Fibroblast of skin of right quadriceps (primary cell): ENCODE data around the gene HDAC10.

Experiments
- DNase-seq: peaks from one replicate; pipeline ENCODE4 v3.0.0-alpha.2; 2013

HDAC10 gene

DNA sequence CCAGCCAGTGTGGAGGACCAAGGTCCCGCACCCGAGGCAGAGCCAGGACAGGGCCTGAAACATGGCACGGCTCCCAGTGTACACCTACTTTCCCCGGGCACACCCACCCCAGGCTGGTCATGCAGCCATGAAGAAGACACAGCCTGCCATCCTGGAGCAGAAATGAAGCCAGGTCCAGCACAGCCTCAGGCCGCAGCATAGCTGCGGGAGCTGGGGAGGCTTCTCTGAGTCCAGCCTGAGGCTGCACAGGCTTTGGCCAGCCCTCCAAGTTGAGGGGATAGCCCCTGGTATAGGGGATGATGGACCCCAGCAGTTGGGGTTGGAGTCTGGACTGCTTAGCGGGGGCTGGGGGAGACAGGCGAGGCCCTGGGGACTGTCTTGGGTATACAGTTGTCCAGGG, 2.9 kb upstream of the HDAC10 start:
- DNase-seq = no peak

DNA sequence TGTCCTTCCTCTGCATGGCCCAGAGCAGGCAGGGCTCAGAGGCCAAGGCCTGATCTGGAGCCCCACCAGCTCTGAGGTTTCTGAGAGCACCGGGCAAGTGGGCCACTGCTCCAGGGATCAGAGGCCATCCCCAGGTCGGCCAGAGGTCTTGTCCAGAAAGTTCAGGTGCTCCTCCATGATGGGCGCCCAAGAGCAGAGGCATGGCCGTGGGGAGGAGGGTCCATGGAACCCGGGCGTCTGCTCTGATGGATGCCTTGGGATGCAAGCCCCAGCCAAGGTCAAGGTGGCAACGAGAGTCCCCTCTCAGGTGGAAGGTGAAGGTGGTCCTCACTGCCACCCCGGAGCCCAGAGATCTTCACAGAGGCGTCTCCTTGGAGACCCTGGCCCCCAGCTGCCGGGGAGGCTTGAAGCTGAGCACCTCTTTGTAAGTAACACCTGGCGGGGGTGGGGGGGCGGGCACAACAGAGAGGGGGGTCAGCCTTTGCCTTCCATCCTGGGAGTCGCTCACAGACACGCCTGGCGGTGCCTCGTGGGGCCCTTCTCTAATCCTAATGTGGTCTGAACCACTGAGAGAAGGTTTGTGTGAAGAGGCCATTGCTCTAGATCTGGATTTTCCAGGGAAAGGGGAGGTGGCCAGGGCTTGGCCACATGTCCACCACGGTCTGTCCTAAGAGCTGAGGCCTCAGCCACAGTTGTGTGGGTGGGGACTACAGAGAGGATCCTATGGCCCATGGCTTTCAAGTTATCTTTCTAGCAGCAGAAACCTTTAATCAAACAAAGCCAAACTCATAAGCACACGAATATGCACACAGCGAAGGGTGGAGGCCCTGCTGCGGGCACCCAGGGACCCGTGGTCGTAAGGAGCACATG, 2.2 kb upstream of the HDAC10 start:
- DNase-seq = no peak

DNA sequence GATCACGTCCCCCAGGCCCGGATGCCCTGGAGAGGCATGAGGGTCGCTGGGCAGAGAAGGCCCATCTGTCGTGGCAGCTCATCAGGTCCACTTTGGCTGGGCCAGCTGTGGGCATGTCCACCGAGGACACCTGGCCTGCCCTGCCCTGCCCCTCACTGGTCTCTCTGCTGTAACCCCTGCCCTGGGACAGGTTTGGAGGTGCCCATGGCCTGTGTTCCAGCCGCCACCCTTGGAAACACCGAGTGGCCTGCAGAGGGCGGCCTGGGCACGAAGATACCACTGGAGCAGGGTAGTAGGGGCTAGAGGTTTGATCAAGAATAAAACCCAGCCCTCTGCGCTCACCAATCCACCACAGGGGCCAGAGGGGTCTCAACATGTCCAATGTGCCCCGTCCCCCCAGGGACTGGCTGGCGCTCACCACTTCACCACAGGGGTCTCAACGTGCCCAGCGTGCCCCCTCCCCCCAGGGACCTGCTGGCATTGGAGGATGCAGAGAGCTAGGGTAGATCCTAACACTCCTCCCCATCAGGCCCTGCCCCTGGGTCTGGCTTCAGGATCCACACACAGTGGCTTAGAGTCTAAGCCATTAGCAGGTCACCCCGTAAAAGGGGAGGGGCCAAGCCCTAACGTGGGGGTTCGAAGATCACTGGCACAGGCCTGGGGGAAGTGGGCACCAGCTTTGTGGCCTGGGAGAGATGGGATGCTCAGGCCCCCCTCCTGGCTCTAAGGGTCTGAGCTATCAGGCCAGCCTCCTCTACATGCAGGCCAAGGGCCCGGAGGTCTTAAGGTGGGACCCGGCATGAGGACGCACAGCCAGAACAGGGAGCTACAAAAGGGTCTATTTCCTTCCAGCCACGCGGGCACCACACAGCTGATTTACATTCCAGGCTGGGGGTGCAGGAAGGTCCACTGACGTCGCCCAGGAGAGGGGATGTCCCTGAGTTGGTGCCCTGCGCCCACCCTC, 1.3 kb upstream of the HDAC10 start:
- peak; percentile 60 for DNase-seq

DNA sequence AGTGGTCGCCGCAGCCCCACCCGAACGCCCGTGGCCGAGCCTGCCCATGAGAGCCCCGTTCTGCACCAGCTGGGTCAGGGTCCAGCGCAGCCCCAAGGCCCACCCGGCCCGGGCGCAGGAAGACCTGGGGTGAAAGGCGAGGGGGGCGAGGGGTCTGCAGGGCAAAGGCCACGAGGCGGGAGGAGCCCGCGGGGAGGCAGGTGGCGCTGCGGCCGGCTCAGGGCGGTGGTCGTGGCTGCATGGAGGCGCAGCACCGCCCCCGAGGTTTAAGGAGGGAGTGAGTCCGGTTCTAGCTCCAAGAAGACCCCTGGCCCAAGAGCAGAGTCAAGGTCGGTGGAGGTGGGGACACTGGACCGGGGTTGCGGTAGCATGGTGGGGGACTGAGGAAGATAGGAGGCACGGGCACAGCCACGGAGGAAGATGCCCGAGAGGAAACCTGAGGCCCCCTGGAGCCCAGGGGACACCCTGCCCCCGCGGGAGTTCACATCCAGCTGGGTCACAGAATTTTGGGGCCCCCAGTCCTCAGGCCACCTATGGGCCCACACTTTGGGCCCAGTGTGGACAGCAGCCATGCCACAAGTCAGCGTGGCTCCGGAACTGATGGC, 514 bp upstream of the HDAC10 start:
- DNase-seq = no peak

DNA sequence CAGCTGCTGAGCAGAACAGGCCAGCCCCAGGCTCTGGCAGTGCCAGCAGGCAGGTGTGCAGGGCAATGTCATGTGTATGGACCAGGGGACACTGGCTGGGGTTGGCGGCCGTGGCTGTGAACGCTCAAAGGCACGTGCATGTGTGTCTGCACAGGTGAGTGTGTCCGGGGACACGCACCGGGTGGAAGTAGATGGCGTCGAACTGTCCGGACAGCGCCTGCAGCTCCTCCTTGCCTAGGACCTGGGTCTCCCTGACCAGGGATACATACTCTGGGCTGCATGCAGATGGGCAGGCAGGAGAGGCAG, 863 bp downstream of the HDAC10 start:
- DNase-seq = no peak

DNA sequence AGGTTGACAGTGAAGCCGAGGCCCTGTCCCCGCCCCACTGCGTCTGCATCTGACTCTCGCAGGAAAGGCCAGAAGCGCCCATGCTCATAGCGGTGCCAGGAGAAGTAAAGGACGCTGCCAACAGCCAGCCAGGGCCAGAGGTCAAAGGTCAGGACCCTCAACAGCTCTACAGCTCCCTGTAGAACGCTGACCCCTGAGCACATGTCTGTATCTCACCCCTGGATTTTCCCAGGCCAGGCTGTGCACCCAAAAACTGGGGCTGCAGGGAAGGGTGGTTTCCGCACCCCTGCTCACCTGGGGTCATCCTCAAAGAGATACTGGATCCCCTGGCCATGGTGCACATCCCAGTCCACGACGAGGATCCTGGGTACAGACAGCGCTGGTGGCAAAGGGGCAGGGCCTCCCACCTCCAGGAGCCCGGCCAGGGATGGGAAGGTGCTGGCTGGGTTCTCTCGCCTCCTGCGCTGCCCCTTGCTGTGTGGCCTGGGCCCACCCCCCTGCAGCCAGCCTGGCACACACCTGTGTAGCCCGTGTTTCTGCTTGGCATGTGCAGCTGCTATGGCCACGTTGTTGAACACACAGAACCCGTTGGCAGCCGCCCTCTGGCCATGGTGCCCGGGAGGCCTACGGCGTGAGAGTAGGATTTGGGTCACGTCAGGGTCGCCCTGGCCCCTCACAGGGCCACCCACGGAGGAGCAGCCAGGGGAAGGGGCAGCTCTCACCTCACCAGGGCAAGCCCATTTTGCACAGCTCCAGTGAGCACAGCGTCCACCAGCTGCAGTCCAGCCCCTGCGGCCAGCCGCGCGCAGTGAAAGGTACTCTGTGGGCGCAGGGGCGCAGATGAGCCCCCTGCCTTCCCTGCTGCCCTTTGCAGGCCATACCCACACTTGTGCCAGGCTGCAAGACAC, 1.5 kb downstream of the HDAC10 start:
- no peak for DNase-seq

DNA sequence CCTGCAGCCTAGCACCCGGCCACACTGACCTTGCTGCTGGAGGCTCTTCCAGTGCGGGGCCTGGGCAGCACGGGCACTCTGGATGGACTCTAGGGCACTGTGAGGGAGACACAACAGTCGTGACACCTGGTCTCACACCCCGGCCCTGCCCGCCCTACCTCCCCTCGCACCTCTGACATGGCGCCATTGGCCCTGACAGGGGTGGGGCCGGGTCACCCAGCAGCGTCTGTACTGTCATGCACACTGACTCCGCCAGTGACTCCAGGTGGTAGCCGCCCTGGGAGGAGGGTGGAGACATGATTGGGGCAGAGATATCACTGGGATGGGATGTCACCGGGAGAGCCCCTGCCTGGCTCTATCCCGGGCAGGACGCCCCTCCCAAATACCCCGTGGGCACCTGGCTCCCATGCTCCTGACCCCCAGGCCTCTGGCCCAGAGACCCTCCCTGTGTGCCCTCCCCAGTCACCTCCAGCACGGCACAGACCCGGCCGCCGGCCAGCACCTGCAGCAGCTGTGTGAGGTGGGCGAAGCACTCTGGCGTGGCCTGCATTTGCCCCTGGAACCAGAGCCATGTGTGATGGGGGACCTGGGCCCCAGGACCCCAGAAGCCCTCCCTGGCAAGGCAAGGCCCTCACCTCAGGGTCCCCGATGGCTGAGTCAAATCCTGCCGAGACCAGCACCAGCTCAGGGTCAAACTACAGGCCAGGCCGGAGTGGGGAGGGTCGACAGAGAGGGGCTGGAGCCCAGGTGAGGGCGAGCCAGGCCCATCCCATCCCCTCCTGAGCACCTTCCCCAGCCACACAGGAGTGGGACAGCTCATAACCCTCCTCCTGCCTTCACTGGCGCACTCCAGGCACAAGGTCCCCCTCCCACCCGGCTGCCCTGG, 2.6 kb downstream of the HDAC10 start:
- no peak for DNase-seq

DNA sequence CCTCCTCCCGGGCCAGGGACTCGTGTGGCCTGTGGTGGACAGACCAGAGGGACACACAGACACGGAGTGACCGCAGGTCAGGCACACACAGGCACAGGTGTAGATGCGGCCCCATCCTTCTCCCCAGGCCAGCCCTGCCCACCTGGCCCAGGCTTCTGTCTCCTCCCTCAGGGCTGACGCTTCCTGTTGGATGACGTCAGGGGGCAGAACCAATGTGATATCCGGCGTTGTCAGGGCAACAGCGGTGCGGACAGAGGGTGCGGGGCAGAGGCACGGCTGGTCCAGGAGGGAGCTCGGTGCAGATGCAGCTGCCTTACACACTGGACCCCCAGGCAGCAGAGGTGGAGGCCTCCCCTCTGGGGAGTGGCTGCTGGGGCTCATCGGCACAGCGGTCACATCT, 3.3 kb downstream of the HDAC10 start:
- peak; percentile 57 for DNase-seq

DNA sequence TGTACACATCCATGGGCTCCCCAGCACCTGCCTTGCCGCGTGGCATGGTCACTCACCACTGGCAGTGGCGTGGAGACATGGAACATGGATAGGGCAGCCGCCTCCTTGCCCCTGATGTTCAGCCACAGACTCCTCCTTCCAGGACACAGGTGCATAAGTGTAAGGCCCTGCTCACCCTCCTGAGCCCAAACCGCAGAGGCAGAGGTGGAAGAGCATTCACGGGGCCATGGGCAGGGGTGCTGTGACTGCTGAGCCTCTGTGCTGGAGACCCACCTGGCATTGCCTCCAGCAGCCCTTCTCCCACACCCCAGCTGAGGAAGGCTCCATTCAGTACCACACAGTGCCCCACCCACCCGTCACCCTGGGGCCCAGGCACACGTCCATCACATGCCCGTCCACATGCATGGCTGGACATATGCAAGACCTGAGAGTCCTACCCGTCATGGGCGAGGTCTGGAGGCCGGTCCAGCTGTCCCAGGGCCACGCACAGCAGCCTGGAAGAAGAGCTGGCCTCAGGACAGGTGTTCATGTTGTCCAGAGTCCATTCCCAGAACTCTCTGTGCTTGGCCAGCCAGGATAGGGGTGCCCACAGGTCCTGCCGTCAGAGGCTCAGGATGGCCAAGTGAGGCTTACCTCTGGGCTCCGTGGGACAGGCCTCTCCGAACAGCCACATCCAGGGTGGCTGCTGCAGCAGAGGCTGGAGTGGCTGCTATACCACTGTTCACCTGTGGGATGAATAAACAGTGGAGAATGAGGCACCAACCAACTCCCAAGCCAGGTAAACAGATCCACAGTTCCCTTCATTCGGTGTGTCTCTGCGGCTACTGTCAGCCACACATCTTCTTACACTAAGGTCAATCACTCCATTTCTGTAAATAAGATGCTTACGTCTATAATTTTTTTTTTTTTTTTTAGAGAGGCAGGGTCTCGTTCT, 4.6 kb downstream of the HDAC10 start:
- DNase-seq = no peak

DNA sequence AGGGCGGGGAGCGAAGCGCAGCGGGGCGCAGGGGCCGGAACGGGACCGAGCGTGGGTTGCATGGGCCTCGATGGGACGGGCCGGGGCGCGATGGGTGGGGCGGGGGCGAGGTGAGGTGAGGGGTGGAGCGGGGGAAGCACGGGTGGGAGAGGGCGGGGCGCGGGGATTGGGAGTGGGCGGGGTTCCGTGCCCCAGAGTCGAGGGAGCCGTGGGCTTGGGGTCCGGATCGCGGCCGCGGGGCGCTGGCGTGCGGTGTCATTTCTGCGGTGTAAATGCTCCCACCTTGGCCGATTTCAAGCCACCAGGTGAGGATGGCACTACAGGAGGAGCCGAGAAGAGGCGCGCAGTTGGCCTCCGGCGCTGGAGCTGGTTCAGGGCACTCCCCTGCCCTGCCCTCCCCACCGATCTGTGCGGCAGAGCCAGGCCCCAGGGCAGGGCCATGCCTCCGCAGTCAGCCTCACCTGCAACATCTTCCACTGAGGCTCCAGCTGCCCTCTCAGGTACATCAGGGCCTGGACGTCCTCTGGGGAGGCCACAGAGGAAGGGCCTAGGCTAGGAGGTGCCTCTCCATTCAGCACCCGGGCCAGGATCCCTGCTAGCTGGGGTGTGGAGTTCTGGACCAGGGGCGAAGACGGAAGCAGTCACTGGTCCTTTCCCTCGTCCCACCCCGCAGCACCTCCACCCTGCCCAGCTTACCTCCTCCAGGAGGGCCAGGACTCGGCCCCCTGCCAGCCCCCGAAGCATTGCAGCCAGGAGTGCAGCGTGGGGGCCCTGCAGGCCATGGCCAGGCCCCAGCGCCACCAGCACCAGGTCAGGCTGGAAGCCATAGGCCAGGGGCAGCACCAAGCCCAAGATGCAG, 5.6 kb downstream of the HDAC10 start:
- DNase-seq = no peak

DNA sequence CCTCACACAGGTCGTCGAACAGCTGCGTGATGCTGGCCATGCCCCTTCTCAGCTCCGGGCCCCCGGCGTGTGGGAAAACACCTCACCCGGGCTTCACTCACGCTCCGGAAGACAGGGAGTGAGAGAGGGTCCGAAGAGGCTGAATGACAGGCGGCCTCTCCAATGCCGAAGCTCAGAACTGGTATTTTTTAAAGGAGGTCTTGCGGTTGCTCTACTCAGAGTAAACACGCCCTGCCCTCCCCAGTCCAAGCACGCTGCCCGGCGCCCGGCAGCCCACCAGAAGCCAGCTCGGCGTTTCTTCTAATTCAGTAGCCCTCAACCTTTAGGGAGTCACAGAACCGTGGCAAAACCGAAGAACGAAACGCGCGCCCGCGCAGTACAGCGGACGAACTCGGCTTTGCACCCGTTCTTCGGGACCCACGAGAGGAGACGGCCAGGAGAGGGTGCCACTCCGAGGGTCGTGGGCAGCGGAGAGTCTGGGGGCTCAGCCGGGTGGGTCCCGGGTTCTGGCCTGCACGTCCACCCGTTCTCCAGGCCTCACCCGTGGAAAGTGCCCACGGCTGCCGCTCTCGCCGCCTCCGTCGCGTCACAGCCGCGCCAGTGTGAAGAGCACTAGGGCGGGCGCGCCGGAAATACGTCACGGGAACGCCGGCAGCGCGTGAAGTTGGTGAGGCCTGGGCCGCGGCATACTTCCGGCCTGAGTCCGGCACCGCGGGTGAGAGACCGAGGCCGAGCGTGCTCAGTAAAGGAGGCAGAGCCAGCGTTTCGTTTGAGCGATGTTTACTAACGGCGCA, 6.4 kb downstream of the HDAC10 start, which contains the start of gene TUBGCP6:
Gene TUBGCP6 (minus strand): TSS at position 604 of the 794 bp plus-strand sequence. CDS start 564 bp downstream, at position 40.
- DNase-seq = peak; percentile 90

DNA sequence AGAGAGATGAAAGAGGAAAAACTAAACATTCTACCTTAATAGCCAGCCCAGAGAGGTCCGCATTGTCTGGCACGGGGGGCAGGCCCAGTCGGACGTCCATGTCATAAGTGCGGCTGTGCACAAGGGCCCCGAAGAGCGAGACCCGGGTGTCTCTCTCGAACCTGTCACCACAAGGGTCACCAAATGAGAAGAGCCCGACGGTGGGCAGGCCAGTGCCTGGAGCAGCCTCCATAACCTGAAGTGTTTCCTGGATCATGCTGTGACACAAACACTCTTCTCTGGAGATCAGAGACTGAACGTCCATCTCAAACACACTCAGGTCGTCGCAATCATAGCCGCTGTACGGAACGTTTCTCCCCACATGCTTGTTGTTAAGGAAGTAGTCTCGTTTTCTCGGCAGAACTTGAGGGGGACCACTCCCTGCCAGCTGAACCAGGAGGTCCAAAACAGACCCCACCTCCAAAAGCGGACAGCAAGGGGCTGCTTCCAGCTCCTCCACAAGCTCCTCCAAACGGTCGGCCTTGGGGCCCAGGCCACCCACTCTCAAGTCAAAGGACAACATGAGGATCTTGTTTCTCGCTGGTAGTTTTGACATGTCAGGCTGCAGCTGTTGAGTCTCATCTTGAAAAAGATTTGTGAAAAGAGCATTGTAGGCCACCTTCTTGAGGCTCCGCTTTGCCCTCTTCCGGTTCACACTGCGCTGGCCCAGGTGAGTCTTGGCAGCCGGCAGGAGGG, 7.2 kb downstream of the HDAC10 start:
- DNase-seq = no peak

DNA sequence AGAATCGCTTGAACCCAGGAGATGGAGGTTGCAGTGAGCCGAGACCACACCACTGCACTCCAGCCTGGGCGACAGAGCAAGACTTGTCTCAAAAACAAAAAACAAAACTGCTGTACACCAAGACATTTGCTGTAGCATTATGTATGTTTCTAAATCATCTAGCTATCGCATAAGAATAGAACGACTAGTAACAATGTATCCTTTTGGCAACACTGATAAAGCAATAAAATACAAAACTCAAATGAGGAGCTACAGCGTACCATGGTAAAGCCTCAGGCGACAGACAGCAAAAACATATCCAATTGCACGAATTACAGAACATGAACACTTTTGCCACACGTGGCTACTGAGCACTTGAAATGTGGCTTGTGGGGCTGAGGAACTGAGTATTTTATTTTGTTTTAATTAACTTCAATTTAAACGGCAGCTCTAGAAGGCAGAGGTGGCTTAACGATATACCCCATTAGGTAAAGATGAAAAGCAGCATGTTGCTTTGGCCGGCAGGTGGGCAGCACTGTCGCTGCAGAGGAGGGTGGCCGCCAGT, 8.6 kb downstream of the HDAC10 start:
- DNase-seq = no peak

DNA sequence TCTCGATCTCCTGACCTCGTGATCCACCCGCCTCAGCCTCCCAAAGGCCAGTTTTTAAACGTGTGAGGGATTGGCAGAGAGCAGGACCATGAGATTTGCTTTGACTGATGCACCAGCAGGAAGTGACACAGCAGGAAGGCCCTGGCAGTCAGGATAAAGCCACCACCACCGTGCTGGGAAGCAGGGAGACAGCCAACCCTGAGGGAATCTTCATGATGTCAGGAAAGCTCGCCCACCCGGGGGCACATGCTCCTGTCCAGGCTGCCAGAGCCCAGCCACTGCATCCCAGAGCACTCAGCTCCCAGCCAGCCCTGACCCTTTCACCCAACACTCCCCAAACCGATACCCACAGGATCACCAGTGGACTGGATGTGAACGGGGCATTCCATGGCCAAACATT, 12.3 kb downstream of the HDAC10 start:
- no peak for DNase-seq

DNA sequence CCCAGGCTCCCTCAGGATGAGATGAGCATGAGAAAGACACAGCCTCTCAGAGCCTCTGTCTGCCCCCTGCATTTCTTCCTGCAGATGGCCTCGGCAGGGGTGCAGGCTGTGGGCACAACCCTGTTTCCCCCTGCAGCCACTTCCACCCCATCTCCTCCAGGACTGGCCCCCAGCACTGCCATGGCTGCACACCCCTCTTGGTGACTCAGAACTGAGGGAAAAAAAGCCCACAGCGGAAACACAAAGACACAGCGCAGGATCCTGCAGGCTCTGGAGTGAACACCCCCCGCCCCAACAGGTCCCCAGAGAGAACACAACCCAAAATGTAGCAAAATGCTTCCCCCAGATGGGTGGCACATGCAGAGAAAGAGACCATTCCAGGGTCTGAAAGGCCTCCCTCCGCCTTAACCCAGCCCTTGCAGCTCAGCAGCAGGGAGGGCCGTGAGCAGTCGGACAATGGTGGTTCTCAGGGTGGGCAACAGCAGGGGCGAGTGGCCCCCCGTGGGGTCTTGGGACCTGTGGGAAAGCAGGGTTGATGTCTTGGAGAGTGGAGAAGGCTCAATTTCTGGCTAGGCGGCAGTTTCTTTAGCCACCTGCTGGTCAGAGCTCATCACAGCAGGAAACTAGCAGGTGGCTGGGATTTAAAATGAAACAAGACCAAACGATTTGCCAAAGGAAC, 14.2 kb downstream of the HDAC10 start:
- DNase-seq = no peak

DNA sequence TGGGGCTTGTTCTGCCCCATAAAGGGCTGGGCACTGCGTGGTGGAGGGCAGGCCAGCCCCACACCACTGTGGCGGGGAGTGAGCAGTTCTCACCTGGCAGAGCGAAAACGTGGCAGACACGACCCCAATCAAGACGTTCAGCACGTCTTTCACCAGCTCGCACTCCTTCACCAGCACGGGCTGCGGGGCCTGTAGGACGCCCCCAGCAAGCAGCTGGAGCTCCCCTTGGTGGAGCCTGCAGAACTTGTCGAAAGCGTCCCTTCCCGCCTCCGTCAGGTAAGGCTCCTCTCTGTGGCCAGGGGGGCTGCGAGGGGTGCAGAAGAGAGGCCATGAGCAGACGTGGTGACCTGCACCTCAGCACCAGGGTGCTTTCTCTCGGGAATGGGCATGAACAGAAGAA, 17.8 kb downstream of the HDAC10 start:
- DNase-seq = no peak
